ENCODE results near the gene VILL. TPM values are rescaled to one million over a fixed set of nuclear protein-coding genes. Genes with fewer than 3 reads are reported as not detected.

Gene VILL
- total RNA-seq, 1 experiment from 2014 or later: 52.6 TPM

- intact Hi-C loops (cut with micrococcal nuclease; ENCODE audit: unreplicated experiment): no loop called here
- H3K9me3 Mint-ChIP-seq (ENCODE audit: low read depth, unreplicated experiment): no peaks in the 10 kb centered on the region
- DNase-seq: no peak
- peaks cover 17% of the 10 kb centered on the region for H3K4me1 Mint-ChIP-seq (ENCODE audit: low read depth, unreplicated experiment)
- no peak overlapping the region for H3K4me3 Mint-ChIP-seq (ENCODE audit: low read depth, unreplicated experiment)
- no peak overlapping the region for H3K27ac Mint-ChIP-seq (ENCODE audit: unreplicated experiment)
- CTCF ChIA-PET: interaction anchor here (0.5 kb wide), 1 partner anchor 79 kb away, joined by 6 read pairs; no protein-coding TSS in a partner anchor
- BruUV-seq (replicated peaks): no TSS peak
- H3K27me3 Mint-ChIP-seq (ENCODE audit: unreplicated experiment): no peaks in the 10 kb centered on the region
- H3K36me3 Mint-ChIP-seq (ENCODE audit: insufficient read depth, unreplicated experiment): peaks cover 6% of the 10 kb centered on the region
- TF ChIP-seq, protein P1, sequence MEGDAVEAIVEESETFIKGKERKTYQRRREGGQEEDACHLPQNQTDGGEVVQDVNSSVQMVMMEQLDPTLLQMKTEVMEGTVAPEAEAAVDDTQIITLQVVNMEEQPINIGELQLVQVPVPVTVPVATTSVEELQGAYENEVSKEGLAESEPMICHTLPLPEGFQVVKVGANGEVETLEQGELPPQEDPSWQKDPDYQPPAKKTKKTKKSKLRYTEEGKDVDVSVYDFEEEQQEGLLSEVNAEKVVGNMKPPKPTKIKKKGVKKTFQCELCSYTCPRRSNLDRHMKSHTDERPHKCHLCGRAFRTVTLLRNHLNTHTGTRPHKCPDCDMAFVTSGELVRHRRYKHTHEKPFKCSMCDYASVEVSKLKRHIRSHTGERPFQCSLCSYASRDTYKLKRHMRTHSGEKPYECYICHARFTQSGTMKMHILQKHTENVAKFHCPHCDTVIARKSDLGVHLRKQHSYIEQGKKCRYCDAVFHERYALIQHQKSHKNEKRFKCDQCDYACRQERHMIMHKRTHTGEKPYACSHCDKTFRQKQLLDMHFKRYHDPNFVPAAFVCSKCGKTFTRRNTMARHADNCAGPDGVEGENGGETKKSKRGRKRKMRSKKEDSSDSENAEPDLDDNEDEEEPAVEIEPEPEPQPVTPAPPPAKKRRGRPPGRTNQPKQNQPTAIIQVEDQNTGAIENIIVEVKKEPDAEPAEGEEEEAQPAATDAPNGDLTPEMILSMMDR (IDR thresholded peaks at IDR 0.05; ENCODE audit: unreplicated experiment): no peak
Observed at GRCh38 chr3:37957539-37957936, 33.0 kb upstream of the VILL start.

GRCh38 chr3:37961622-37962431 is 28.8 kb upstream of the VILL start:
- H3K36me3 Mint-ChIP-seq (ENCODE audit: insufficient read depth, unreplicated experiment): peaks cover 24% of the 10 kb centered on the region
- intact Hi-C loops (cut with micrococcal nuclease; ENCODE audit: unreplicated experiment): loop anchor here (2.0 kb wide), 1 partner anchor 15 kb away; no protein-coding TSS in a partner anchor
- CTCF ChIA-PET: interaction anchor here (0.7 to 2.0 kb wide), 4 partner anchors 13 to 52 kb away, joined by 3 to 6 read pairs (median 6); partner anchors contain the start of gene VILL

GRCh38 chr3:37963016-37963415 is 27.6 kb upstream of the VILL start:
- Mint-ChIP-seq H3K36me3 (ENCODE audit: insufficient read depth, unreplicated experiment) (peaks cover 21% of the 10 kb centered on the region), H3K27ac (ENCODE audit: unreplicated experiment) (peak overlapping the region; percentile 61), H3K27me3 (ENCODE audit: unreplicated experiment) (no peaks in the 10 kb centered on the region), H3K9me3 (ENCODE audit: low read depth, unreplicated experiment) (no peaks in the 10 kb centered on the region), H3K4me1 (ENCODE audit: low read depth, unreplicated experiment) (peaks cover 59% of the 10 kb centered on the region), H3K4me3 (ENCODE audit: low read depth, unreplicated experiment) (no peak overlapping the region)
- BruUV-seq (replicated peaks): no TSS peak
- CTCF ChIA-PET: interaction anchor here (0.6 to 3.1 kb wide), 3 partner anchors 11 to 76 kb away, joined by 3 to 19 read pairs (median 6); partner anchors contain the start of gene DLEC1
- intact Hi-C loops (cut with micrococcal nuclease; ENCODE audit: unreplicated experiment): loop anchor here (2.0 kb wide), 1 partner anchor 16 kb away; no protein-coding TSS in a partner anchor
- DNase-seq: no peak
- TF ChIP-seq, protein P1 (IDR thresholded peaks at IDR 0.05; ENCODE audit: unreplicated experiment): no peak

More at GRCh38 chr3:37961622-37962431, 28.8 kb upstream of the VILL start:
- H3K9me3 Mint-ChIP-seq (ENCODE audit: low read depth, unreplicated experiment): no peaks in the 10 kb centered on the region
- DNase-seq: no peak
- BruUV-seq (replicated peaks): no TSS peak
- peaks cover 55% of the 10 kb centered on the region for H3K4me1 Mint-ChIP-seq (ENCODE audit: low read depth, unreplicated experiment)
- H3K27me3 Mint-ChIP-seq (ENCODE audit: unreplicated experiment): no peaks in the 10 kb centered on the region
- TF ChIP-seq, protein P1 (IDR thresholded peaks at IDR 0.05; ENCODE audit: unreplicated experiment): no peak
- no peak overlapping the region for H3K4me3 Mint-ChIP-seq (ENCODE audit: low read depth, unreplicated experiment)
- peak overlapping the region; percentile 56 for H3K27ac Mint-ChIP-seq (ENCODE audit: unreplicated experiment)

DNA sequence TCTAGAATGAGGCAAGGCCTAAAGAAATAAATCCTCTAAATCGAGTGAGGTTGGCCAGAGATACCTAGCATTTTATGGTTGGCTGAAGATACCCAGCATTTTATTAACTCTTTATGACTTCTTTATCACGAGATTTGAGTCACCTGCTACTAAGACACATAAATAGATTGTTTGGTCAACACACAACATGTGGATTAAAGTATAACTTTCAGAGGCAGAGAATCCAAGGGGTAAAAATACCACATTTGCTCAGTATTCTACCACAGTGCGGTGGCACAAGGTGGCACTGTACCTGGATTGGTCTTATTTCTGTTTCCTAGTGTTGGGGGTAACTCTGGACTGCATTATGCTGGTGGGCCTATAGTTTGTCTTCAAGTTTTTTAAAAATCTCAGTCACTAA is 27.0 kb upstream of the VILL start:
- H3K4me1 Mint-ChIP-seq (ENCODE audit: low read depth, unreplicated experiment): peaks cover 59% of the 10 kb centered on the region
- H3K36me3 Mint-ChIP-seq (ENCODE audit: insufficient read depth, unreplicated experiment): peaks cover 27% of the 10 kb centered on the region
- no TSS peak for BruUV-seq (replicated peaks)
- no peaks in the 10 kb centered on the region for H3K27me3 Mint-ChIP-seq (ENCODE audit: unreplicated experiment)
- peak overlapping the region; percentile 61 for H3K27ac Mint-ChIP-seq (ENCODE audit: unreplicated experiment)
- CTCF ChIA-PET: interaction anchor here (0.6 to 3.1 kb wide), 8 partner anchors 10 to 109 kb away, joined by 3 to 19 read pairs (median 6); no protein-coding TSS in a partner anchor
- no peak overlapping the region for H3K4me3 Mint-ChIP-seq (ENCODE audit: low read depth, unreplicated experiment)
- TF ChIP-seq, protein P1 (IDR thresholded peaks at IDR 0.05; ENCODE audit: unreplicated experiment): no peak
- no peak for DNase-seq
- intact Hi-C loops (cut with micrococcal nuclease; ENCODE audit: unreplicated experiment): loop anchor here (1.0 to 2.0 kb wide), 2 partner anchors 17 to 54 kb away; no protein-coding TSS in a partner anchor
- no peaks in the 10 kb centered on the region for H3K9me3 Mint-ChIP-seq (ENCODE audit: low read depth, unreplicated experiment)
